Amygdala (tissue), 56 donors: Measurements from ENCODE around the gene ANXA4.

Experiments used
- DNase-seq, 56 donors: peaks; one replicate each; lab custom pipeline; 2025; lab: John Stamatoyannopoulos, UW

Gene ANXA4

DNA sequence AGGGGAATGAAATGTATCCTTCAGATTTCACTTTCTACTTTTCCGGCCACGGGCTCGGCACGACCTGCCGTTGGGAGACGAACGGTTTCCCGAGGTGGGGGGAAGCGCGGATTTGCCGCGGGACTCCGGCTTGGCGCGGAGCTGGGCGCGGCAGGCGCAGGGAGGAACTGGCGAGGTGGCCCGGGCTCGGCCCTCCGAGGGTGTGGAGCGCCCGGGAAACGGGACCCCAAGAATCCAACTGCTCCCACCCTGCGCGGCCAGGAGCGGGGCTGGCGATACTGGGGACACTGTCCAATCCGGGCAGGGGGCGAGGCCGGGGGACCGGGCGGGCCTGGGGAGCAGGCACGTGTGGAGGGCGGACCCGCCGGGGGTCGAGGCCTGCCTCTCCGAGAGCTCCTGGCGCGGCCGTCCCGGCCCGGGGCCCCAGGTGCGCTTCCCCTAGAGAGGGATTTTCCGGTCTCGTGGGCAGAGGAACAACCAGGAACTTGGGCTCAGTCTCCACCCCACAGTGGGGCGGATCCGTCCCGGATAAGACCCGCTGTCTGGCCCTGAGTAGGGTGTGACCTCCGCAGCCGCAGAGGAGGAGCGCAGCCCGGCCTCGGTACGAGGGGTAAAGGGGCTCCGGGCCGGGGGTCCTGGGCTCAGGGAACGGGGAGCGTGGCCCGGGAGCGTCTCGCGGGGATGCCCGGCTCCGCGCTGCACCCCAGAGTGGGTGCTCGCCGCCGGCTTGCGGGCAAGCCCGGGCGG is at the start of gene ANXA4:
Gene ANXA4, plus strand, starts transcription at position 560 of the 747 bp plus-strand sequence. CDS start 39,432 bp downstream, outside the sequence.
- DNase-seq, result peak in 32 of 56 donors; percentile 6 to 54 (median 30)

DNA sequence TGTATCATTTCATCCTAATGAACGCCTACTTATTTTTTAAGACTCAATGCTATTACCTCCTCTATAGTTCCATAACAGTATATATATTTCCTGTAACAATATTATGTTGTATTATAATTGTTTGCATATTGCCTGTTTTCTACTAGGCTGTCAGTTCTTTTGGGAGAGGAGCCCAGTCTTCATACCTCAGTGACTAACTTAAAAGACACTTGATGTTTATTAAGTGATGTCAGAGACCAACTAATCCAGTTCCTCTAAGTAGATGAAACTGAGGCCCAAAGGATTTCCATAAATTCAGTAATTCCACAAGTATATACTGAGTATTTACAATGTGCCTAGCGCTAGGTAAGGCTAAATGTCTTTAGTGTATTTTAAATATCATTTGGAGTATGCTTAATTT is 49.5 kb upstream of the ANXA4 start:
- no peak for DNase-seq

DNA sequence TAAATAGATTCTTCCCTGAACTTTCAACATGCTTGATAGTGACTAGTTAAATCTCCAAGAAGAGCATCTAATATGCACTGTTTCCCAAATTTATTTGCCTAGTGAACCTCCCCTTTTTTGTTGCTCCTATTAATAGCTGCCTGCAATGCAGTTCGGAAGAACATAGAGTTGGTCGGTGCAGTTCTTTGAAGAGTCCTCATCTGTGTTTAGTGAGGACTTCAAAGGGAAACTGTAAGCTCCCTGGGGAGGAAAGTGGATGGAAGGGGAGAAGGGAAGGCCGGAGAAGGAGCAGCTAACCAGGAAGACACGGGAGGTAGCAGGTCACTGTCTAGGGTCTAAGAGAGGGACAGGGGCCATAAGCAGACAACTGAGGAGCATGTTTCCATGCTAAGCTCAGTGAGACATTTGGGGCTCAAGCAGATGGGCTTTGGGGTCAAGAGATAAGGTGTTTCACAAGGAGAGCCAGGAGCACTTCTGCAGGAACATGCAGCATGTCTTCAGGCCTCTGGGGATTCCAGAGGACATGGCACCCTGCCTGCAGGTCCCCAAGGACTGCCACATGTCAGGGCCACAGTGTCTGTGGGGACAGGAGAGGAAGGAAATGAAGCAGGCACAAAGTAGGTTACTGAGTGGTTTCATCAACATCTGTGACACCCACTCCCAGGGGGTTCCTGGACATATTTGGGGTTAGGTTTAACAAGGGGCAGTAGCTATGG is 48.7 kb upstream of the ANXA4 start:
- DNase-seq, result no peak

DNA sequence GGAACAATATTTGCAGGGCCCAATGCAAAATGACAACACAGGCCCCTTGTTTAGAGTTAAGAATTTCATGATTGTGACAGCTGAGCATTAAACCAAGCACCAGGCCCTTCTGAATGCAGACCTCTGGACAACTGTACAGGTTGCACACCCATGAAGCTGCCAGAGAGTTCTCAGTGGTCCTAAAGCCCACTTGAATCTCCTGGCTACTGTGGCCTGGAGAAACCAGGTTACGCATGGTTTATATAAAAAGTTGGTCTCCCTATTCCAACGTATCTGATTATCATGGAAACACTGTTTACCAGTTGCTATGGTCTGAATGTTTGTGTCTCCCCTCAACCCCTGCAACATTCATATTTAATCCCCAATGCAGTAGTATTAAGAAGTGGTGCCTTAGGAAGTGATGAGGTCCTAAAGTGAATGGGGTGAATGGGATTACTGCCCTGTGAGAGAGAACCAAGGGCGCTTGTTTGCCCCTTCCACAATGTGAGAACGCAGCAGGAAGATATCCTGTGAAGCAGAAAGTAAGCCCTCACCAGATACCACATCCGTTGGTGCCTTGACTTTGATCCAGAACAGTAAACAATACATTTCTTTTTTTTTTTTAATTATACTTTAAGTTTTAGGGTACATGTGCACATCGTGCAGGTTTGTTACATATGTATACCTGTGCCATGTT is 48.0 kb upstream of the ANXA4 start:
- DNase-seq, result no peak

DNA sequence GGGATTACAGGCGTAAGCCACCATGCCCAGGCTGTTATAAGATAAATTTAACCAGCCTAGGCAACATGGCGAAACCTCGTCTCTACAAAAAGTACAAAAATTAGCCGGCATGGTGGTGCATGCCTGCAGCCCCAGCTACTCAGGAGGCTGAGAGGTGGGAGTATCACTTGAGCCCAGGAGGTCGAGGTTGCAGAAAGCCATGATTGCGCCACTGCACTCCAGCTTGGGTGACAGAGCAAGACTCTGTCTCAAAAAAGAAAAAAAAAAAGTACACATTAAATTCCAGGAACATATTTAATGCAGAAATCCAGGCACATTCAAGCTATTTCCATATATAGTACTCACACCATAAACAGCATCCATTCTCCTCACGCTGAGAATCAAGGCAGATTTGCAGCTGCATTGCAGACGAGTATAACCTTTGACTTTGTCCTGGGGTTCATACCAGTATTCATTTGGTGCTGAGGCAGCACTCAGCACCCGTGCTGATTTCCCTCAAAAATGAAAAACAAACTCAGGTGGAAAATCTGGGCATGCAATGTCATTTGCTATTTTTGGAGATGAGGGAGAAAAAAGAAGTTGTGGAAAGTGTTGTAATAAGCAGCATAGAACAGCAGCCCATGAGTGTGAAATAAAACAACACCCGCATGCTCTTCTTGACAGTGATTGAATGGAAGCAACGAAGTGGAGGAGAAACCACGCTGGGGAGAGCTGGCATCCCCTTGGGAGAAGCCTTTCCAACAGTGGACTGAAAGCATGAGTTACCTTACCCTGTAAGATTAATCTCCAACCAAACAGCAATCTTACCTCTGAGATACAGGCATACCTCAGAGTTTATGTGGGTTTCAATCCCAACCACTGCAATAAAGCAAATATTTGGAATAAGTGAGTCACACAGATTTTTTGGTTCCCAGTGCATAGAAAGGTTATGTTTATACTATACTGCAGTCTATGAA is 46.8 kb upstream of the ANXA4 start:
- DNase-seq, result peak in 1 of 56 donors; percentile 20

DNA sequence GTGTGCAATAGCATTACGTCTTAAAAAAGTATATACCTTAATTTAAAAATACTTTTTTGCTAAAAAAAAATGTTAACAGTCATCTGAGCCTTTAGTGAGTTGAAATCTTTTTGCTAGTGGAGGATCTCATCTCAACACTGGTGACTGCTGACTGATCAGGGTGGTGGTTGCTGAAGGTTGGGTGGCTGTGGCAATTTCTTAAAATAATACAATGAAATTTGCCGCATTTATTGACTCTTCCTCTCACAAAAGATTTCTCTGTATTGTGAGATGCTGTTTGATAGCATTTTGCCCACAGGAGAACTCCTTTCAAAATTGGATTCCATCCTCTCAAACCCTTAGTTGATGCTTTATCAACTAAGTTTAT is 46.1 kb upstream of the ANXA4 start:
- no peak for DNase-seq

DNA sequence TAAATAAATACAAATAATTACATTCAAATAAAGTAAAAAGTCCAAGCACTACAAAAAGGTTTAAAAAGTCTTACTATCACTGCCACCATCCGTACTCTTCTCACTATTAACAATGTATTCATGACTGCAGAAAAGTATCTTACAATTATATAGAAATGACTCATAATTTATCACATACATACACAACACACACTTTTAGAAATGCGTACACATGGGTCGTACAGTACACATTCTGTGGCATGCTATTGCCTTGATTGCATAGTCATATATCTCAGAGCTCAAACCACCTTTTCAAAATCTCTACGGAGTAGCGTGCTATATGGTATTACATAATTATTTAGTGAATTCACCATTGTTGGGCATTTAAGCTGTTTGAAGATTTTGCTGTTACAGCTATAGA is 41.6 kb upstream of the ANXA4 start:
- no peak for DNase-seq

DNA sequence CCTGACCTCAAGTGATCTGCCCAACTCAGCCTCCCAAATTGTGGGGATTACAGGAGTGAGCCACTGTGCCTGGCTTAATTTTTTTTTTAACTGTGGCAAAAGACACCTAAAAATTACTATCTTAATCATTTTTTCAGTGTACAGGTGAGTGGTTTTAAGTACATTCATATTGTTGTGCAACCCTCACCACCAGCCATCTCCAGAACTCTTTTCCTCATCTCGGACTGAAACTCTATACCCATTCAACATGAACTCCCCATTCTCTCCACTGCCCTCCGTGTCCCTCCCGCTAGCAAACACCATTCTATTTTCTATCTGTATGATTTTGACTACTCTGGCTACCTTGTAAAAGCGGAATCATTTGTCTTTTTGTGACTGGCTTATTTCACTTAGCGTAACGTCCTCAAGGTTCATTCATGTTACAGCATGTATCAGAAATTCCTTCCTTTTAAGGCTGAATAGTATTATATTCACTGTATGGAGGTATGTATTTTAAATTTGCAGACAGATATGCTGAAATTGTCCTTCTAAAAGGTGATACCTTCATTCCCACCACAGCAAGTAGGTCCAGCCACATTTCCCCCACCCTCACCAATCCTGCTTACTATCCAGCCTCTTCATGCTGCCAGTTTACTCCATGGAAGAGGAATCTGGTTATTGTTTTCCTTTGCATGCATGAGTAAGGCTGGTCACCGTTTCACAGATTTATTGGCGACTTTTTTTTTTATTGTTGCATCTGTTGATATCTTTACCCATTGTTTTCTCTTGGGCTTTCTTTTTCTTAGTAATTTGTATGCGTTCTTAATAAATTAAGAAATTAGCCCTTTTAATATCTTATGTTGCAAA is 40.6 kb upstream of the ANXA4 start:
- DNase-seq, result no peak

DNA sequence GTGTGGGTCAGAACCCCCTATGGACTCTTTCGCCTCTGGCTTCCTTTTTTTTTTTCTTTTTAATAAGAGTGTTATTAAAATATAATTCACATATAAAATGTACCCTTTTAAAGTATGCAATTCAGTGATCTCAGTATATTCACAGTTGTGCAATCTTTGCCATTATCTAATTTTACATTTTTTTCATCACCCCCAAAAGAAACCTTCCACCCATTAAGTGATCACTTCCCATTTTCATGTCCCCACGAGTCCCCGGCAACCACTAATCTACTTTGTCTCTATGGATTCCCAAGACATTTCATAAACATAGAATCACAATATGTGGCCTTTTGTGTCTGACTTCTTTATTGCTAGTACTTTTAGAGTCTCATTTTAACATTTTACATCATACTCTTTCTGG is 38.7 kb upstream of the ANXA4 start:
- DNase-seq, result no peak

DNA sequence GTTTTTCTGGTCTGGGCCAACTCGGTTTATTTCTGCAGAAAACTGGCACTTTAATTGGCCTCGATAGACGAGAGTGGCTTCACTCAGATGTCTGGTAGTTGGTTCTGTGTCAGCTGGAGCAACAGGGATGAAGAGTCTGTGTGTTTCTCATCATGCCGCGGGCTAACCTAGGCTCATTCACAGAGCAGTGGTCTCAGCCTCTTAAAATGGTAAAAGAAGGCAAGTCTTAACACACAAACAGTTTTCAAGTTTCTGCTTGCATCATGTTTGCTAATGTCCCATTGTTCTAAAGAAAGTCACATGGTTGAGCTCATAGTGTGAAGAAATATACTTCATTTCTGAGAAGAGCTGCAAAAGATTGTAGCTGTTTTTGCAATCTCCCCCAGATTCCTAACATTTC is 37.5 kb upstream of the ANXA4 start:
- no peak for DNase-seq

DNA sequence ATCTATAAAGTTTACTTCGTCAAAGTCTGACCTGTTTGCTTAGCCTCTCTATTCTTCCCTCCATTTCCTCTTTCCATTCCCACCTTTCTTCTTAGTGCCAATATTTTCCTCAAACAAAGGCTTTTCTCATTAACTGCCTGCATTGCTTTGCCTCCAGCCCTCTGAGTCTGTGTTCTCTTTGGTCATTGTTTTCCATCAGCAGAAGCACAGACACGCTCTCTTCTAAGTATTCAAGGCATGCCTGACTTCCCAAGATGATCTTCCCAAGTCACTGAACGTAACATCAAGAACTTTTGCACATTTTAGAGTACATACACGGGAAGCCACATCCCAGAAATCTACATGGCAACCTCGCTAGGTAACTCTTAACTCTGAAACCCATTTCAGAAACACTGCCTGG is 32.6 kb upstream of the ANXA4 start:
- no peak for DNase-seq

DNA sequence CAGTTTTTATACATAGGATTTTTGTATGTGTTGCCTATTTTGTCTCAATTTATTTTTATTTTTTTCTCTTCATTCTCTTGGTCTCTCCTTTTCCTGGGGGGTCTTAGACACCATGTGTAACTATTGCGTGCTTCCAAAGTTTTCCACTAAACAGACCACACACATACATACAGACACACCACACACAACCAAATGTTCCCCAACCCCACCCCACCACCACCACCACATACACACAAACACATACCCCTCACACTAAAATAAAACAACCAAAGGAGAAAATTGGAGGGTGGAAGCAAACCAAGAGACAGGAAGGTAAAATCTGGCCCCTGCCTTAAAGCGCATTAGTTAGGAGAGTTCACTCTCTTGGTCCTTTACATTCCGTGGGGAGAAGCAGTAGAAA is 30.0 kb upstream of the ANXA4 start:
- no peak for DNase-seq

DNA sequence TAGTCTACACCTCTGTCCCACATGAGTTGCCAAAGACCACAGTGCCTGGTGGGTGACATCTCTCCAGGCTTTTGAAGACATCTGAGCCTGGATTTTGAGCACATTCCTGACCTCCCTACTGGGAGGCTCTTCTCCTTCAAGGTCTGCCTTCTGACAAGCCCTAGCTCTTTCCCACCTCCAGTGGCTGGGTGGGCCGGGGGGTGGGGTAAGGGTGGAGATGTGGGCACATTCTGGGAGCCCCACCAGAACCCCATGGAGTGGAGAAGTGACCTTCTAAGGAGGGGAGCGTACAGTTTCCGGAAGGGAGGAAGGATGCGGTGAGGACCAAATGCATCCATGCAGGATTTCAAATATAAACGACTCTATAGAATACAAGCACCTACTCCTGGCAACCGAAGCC is 27.9 kb upstream of the ANXA4 start:
- DNase-seq, result no peak

DNA sequence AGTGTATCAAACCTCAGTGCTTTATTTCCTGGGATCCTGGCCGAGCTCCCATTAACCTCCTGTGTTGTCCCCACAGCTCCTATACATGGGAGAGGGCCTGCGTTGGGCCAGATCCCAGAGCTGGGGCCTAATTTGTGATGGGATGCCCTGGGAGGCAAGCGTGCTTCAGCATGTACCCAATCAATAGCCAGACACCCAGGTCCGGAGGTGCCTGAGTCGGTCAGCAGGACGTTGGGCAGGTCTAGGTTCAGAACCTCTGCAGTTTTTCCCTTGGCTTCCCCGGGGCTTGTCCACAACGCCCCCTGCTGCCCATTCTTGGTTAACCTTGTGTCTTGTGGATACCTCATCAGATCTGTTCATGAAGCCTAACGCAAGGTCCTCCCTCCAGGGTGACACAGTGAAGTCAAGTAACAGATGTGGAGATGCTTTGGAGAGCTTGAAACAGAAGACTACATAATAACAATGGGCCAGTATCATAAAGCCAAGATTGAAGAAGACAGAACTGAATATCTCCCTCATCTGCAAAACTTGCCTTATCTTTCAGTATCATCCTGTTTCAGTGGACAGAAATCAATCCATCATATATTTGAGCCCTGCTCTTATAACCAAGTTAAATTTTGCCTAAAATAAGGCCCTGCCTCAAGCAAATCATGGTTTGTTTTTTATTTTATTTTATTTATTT is 27.3 kb upstream of the ANXA4 start:
- peak in 54 of 56 donors; percentile 6 to 84 (median 42) for DNase-seq

DNA sequence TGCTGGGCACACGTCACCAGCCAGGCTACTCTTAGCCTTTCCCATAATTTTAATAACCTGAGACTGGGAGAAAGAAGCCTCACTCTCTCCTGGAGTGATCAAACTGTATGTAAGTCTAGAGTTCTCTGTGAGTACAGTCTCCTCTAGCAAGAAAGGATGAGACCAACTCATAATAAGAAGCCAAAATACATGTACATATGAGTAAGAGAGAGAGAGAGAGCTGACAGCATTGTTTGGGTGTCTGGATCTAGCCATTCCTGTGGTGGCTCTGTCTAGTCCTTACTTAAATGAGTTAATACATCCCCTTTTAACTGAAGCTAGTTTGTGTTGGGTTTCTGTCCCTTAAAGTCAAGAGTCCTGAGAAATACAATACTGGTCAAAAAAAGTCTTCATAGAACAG is 26.0 kb upstream of the ANXA4 start:
- no peak for DNase-seq

DNA sequence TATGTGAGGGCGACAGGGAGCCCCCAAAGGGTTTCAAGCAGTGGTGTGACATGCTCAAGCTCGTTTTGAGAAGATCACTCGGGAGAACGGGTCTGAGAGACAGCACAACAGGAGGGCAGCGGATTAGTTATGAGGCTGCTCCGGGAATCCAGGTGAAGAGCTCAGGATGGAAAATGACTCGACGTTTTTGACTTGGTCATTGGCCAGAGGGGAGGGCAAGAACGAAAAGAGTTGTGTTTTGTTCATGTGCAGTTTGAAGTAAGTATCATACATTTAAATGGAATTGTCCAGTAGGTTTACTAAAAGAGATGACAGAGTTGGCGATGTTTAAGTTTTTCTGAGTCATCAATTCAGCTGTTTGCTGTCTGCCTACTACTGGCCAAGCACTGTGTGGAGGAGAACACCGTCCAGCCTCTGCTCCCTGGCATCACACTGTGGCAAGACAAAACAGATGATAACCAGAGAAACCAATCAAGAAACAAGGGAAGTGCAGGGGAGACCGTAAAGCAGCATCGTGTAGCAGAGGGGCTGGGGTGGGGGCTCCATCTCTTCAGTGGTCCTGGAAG is 25.3 kb upstream of the ANXA4 start:
- DNase-seq, result no peak

DNA sequence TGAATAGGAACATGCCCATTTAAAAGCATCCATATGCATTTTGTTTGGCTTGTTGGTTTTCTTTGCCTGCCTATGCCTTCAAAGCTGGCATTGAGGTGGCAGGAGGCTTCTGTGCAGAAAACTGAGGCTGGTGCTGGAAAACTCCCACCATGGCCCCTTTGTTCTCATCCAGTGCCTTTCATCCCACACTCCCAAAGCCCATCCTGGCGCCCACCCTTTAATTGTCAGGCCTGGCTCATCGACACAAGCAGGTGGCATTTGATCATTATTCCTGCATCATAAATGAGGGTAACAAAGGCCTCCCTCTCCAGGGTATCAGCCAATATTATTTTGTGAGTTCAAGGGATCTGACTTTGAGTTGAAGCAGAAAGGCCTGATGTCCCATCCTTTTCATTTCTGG is 24.7 kb upstream of the ANXA4 start:
- DNase-seq, result no peak

DNA sequence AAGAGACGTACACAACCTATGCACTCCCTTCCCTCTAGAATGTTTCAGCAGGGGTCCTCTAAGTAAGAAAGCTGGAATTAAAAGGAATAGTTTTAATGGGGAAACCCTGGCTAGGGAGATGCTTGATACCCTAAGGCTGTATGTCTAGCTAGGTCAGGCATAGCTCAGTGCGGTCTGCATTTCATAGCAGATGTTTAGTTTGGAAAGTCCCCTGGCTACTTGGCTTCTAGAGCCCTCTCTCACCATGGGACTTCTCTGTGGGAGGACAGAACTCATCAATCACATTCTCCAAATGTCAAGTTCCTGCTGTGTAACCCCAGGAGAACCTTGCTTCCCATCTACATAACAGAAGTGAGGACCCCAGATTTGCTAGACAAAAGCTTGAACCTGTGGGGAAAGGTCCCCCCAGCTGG is 24.1 kb upstream of the ANXA4 start:
- DNase-seq, result no peak
